Stimulated activated CD4-positive, alpha-beta T cell treated with anti-CD3 and anti-CD28 coated beads, Interleukin-1b, Interleukin-23, amount 100 ng/mL, for 24 hours (primary cell): ENCODE results near the gene LRRC15.

ENCODE experiments used
- DNase-seq, 4 experiments: peaks; one replicate each; pipeline ENCODE4 v3.0.0-alpha.2; 2020; ENCODE audit warnings: low read depth in 4 of 4, low spot score in 1 of 4

The LRRC15 gene

GRCh38 chr3:194320744-194321243, 48.7 kb downstream of the LRRC15 start:
- DNase-seq = no peak

- DNase-seq = no peak
These were observed 49.4 kb downstream of the LRRC15 start for GRCh38 chr3:194320100-194320499.

- DNase-seq = no peak
These were observed 50.9 kb downstream of the LRRC15 start for GRCh38 chr3:194318511-194319161.

GRCh38 chr3:194316918-194317317, 52.6 kb downstream of the LRRC15 start:
- DNase-seq = no peak

GRCh38 chr3:194315965-194316361, 53.6 kb downstream of the LRRC15 start:
- no peak for DNase-seq

- DNase-seq = peak; percentile 65 to 75 (median 73)
These were observed 54.2 kb downstream of the LRRC15 start for GRCh38 chr3:194315088-194315964.

- DNase-seq = no peak
These were observed 55.0 kb downstream of the LRRC15 start for GRCh38 chr3:194314388-194315068.

GRCh38 chr3:194313560-194314387, 55.8 kb downstream of the LRRC15 start:
- DNase-seq = no peak

- DNase-seq = no peak
These were observed 56.7 kb downstream of the LRRC15 start for GRCh38 chr3:194312743-194313281.

- no peak for DNase-seq
These were observed 57.3 kb downstream of the LRRC15 start for GRCh38 chr3:194312186-194312742.

- DNase-seq = no peak
These were observed 58.5 kb downstream of the LRRC15 start for GRCh38 chr3:194311000-194311399.

GRCh38 chr3:194310060-194310835, 59.3 kb downstream of the LRRC15 start:
- DNase-seq = no peak

- no peak for DNase-seq
These were observed 60.7 kb downstream of the LRRC15 start for GRCh38 chr3:194308601-194309449.

- DNase-seq = no peak
These were observed 61.7 kb downstream of the LRRC15 start for GRCh38 chr3:194307849-194308248.

GRCh38 chr3:194306771-194307640, 62.5 kb downstream of the LRRC15 start:
- DNase-seq = no peak

- no peak for DNase-seq
These were observed 63.3 kb downstream of the LRRC15 start for GRCh38 chr3:194306109-194306686.
